ENCODE results near the gene ZNF514. TPM values are rescaled to one million over a fixed set of nuclear protein-coding genes. Genes with fewer than 3 reads are reported as not detected.

The ZNF514 gene
- total and polyA plus RNA-seq, 10 of the 15 experiments (the other 5 are each of a cell fraction or from before 2014, with no cell fraction given), result 5.1 to 8.7 (median 6.6) TPM

- intact Hi-C loops (cut with micrococcal nuclease; ENCODE audit: unreplicated experiment), result no loop called here
- TF ChIP-seq MEF2B (IDR thresholded peaks at IDR 0.05; ENCODE audit: partially characterized antibody, poor library complexity, severe bottlenecking), result no peak
- TF ChIP-seq POLR2AphosphoS2 (IDR thresholded peaks at IDR 0.05; ENCODE audit: low read depth, low read length), result no peak
- TF ChIP-seq TARDBP (IDR thresholded peaks at IDR 0.05; ENCODE audit: borderline replicate concordance), result no peak
- TF ChIP-seq IRF3 (IDR thresholded peaks at IDR 0.05), result no peak
- no peak for TF ChIP-seq CUX1 (IDR thresholded peaks at IDR 0.05; ENCODE audit: insufficient replicate concordance, low read depth, low read length)
- TF ChIP-seq JUND (IDR thresholded peaks at IDR 0.05; ENCODE audit: low read depth, low read length), result no peak
- TF ChIP-seq MYB (IDR thresholded peaks at IDR 0.05; ENCODE audit: borderline replicate concordance, low read depth, low read length), result no peak
- no peak overlapping the region for H3K4me2 ChIP-seq (ENCODE audit: control insufficient read depth, insufficient read depth)
- H2AFZ ChIP-seq (ENCODE audit: control insufficient read depth, low read depth, low read length), result no peak overlapping the region
- ChIA-PET RAD21 (ENCODE audit: unreplicated experiment) (interaction anchor here (1.3 kb wide), 1 partner anchor 84 kb away, joined by 3 read pairs; no protein-coding TSS in a partner anchor), SMC1A (ENCODE audit: uncharacterized antibody, unreplicated experiment) (interaction anchor here (0.6 to 1.4 kb wide), 4 partner anchors 9 to 207 kb away, joined by 3 read pairs; no protein-coding TSS in a partner anchor), CTCF (interaction anchor here (0.7 to 1.9 kb wide), 7 partner anchors 9 to 100 kb away, joined by 3 to 13 read pairs (median 4); no protein-coding TSS in a partner anchor), POLR2A (interaction anchor here (0.6 kb wide), 1 partner anchor 20 kb away, joined by 5 read pairs; no protein-coding TSS in a partner anchor)
- DNase-seq (ENCODE audit: low read depth, low spot score) (no peak), ATAC-seq (no peak), FAIRE-seq (no peak)
- in situ Hi-C loops (cut with MboI), result no loop called here
- no peak overlapping the region for H3K27ac ChIP-seq (ENCODE audit: control insufficient read depth, insufficient read depth)
- no peaks in the 10 kb centered on the region for H3K4me1 ChIP-seq (ENCODE audit: control insufficient read depth, insufficient read depth, low read length)
- peaks cover 12 to 54% of the 10 kb centered on the region in 2 experiments for H3K36me3 ChIP-seq (ENCODE audit: control insufficient read depth in 2 of 2, insufficient read depth in 2 of 2, low read length in 1 of 2)
- no peaks in the 10 kb centered on the region for H3K9me3 ChIP-seq (replicated peaks; ENCODE audit: control insufficient read depth, insufficient read depth, low read length)
- BruUV-seq (replicated peaks), result no TSS peak
- H4K20me1 ChIP-seq (ENCODE audit: control insufficient read depth, insufficient read depth), result no peaks in the 10 kb centered on the region
- 98% methylated on average over 2 of the region's 2 CpGs for WGBS (ENCODE audit: insufficient coverage, insufficient replicate concordance, low lambda C conversion rate, missing lambda C conversion rate)
- no peak overlapping the region for H3K4me3 ChIP-seq
- H3K9ac ChIP-seq (ENCODE audit: control insufficient read depth, insufficient read depth, low read length), result no peak overlapping the region
- H3K79me2 ChIP-seq (ENCODE audit: control insufficient read depth, insufficient read depth, low read length), result no peaks in the 10 kb centered on the region
- no peaks in the 10 kb centered on the region for H3K27me3 ChIP-seq (replicated peaks in 1 of 2; ENCODE audit: control insufficient read depth in 2 of 2, insufficient read depth in 2 of 2, low read length in 1 of 2)
Measured at GRCh38 chr2:95106081-95106480, 53.6 kb downstream of the ZNF514 start.
